Activated CD4-positive, alpha-beta T cell treated with anti-CD3 and anti-CD28 coated beads for 24 hours (primary cell): ENCODE data around the gene COG4.
A peak's percentile ranks its signal among the peaks of the same experiment; 100 is the strongest.
"Not testable (repeated sequence)": the region's sequence is repeated elsewhere in the genome, so short reads cannot be mapped to it uniquely, and the experiment has no call there.

Experiments
- DNase-seq, 2 donors: peaks; one replicate each; pipeline ENCODE4 v3.0.0-alpha.2; 2020; ENCODE audit warnings: low read depth in 2 of 2

COG4 gene

GRCh38 chr16:70527315-70527996 lies 4.1 kb upstream of the COG4 start:
- DNase-seq: no peak

GRCh38 chr16:70526403-70526802 lies 3.0 kb upstream of the COG4 start:
- no peak for DNase-seq

- DNase-seq: not testable (repeated sequence)
Observed at GRCh38 chr16:70524399-70524825, 1.1 kb upstream of the COG4 start.

DNA sequence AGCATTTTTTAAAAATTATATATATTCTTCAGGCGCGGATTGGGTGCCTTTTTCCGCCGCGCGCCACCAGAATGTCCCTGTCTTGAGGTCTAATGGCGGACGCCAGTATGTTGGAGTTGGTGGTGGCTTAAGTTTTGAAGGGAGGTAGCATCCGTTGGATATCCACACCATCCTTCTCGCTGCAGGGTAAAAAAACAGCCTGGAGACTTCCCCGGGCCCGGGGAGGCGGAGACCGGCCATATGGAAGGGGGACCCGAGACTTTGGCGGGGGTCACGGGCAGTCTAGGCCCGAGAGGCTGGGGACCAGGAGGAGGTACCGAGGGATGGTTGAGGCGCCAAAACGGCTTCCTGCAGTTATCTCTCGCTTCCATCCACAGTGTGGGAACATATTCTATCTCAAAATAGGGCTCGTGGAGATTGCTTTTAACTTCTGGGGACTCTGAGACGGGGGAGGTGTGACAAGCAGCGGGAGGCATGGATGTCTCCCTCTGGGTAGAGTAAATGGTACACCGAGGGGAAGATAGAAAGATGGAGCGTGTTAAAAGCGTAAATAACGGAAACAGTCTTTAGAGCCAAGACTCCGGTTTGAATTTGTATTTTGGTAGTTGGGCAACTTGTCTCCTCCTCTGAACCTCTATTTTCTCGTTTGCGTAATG lies 517 bp upstream of the COG4 start, which contains the start of gene SF3B3:
SF3B3 (plus strand) TSS at position 74 of the 656 bp plus-strand sequence. CDS start 2,841 bp downstream, outside the sequence.
- DNase-seq: peak; percentile 41 to 47

GRCh38 chr16:70522216-70523075 lies 908 bp downstream of the COG4 start:
- no peak for DNase-seq

DNA sequence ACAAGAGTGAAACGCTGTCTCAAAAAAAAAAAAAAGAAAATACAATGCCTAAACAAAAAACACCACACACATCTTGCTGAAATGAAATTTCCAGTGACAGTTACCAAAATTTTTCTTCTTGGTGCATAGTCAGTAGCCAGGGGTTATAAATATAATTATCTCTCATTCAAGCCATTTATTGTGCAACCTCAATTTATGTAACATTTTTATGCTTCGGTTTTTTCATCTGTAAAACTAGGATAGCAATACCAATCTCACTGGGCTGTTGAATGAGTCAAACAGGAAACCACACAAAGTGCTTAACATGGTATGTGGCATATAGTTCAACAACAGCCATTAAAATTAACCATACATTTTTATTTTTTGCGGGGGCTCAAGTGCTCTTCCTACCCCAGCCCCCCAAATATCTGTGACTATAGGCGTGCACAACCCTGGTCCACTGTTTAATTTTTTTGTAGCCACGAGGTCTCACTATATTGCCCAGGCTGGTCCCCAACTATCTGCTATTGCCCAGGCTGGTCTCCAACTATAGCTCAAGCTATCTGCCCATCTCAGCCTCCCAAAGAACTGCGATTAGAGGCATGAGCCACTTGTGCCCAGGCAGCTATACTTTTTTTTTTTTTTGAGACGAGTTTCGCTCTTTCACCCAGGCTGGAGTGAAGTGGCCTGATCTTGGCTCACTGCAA lies 2.6 kb downstream of the COG4 start:
- no peak for DNase-seq

DNA sequence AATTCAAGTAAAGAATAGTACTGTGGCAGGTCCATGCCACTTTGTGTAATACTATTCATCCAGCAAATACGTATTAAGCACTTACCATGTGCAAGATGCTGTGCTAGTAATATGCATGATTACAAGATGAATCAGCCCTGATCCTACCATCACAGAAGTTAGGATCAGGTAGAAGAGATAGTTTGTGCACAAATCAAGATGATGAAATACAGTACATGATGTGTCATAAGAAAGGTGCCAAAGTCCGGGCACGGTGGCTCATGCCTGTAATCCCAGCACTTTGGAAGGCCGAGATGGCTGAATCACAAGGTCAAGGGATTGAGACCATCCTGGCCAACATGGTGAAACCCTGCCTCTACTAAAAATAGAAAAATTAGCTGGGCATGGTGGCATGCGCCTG lies 10.9 kb downstream of the COG4 start:
- no peak for DNase-seq

DNA sequence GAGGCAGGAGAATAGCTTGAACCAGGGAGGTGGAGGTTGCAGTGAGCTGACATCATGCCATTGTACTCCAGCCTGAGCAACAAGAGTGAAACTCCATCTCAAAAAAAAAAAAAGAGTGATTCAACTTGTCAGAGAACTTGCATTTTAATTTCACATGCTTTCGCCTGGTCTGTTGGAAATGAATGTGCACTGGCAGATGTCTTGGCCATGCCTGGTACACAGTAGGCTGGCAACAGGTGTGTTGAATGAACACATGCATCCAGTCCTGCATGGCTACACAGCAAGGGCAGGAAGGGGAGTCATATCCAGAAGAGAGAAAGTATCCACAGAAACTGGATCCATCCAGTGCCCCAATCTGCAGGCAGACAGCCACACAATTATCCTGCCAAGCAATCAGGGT lies 11.5 kb downstream of the COG4 start:
- no peak for DNase-seq

- DNase-seq: no peak
Observed at GRCh38 chr16:70510216-70510615, 13.1 kb downstream of the COG4 start.

DNA sequence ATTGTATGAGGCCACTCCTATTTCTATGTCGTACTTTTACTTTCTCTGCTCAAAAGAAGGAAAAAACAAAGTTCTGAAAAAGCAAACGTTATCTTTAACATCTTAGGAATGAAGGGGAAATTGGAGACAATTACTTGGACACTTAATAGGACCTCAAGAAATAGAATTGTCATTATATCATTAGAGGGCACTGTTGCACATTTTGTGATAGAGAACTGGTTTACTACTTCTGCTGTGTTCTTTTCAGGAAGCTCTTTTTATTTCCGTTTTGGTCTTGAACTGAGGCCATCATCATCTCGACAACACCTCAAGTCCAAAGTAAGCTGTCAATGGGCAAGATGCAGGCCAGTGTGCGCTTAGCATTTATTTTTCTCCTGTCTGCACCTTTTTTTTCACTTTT lies 14.6 kb downstream of the COG4 start:
- no peak for DNase-seq

GRCh38 chr16:70496513-70496912 lies 26.8 kb downstream of the COG4 start:
- DNase-seq: no peak

DNA sequence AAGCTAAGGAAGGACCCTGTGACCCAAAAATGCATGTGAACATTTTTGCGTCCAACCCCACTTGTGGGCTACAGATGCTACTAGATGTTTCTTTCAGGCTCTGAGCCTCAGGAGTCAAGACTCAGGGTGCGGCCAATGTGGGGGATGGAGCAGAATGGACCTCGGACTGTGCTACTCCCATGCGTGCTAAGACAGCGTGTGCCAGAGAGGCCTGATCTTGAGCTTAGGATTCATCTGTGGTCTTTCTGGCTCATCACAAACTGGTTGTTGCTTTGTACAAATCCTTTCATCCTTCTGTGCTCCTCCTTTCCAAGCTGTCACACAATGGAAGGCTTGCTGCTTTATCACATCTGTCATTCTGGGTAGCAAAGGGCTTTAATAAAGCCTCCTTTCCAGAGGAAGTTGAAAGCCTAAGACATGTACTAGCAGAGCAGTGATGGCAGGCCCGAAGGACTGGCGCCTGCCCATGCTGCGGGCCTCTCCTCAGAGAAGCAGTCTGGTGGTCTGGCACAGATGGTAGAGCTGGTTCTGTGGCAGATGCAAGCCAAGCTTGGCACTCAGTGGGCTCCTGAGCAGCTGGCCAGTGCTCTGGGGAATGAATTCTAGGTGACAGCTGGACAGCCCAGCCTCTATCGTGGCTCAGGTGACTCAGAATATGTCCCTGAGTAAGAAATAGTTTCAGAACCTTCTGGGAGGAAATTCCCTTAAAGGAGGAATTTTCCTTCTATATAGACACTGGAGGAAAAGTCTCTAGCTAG lies 27.8 kb downstream of the COG4 start:
- no peak for DNase-seq

DNA sequence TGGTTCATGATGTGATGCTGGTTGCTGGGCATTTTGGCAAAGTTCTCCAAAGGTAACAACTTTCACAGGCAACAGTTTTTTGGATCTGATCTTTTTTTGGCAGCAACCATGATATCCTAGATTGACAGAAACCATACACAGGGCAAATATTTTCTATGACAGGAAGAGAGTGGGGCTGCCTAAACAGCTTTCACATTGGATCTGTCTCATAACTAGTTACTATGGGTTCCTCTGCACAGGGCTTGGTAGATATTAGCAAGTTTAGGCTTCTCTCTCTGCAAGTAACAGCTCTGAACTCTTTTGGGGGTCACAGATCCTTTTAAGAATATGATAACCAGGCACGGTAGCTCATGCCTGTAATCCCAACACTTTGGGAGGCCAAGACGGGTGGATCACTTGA lies 28.6 kb downstream of the COG4 start:
- no peak for DNase-seq

- no peak for DNase-seq
Observed at GRCh38 chr16:70494202-70494770, 29.1 kb downstream of the COG4 start.

DNA sequence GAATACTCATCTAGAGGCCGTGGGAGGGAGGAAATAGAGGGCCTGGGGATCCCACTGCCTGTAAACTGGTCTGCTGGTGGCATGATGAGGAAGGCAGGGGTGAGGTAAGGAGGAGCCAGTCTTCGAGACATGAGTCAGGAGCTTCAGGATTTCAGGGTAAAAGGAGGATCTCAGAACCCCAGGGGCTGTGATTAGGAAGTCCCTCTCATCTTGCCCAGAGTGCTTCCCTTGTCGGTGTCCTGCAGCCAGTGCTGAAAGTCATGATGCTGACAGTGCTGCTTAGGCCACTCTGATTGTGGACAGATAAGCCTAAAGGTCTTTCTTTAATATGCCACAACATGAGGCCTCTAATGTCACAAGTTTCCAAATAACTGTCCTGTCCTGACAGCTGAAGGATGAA lies 29.6 kb downstream of the COG4 start:
- no peak for DNase-seq

- DNase-seq: no peak
Observed at GRCh38 chr16:70490261-70490660, 33.1 kb downstream of the COG4 start.

DNA sequence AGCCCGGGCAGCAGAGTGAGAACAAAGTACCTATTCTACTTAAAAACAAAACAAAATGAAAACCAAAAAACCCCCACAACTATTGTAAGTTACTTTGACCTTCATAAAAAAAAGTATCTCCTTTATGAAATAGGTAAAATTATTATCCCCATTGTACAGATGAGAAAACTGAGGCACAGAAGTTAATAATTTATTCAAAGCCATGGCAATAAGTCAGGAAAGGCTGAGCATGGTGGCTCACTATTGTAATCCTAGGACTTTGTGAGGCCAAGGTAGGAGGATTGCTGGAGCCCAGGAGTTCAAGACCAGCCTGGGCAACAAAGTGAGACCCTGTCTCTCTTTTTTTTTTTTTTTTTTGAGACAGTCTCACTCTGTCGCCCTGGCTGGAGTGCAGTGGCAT lies 38.5 kb downstream of the COG4 start:
- DNase-seq: no peak

- DNase-seq: no peak
Observed at GRCh38 chr16:70483426-70483825, 39.9 kb downstream of the COG4 start.

- DNase-seq: no peak
Observed at GRCh38 chr16:70482624-70483023, 40.7 kb downstream of the COG4 start.

GRCh38 chr16:70481929-70482536 lies 41.3 kb downstream of the COG4 start:
- DNase-seq: no peak
